Activated CD4-positive, CD25-positive, alpha-beta regulatory T cell treated with anti-CD3 and anti-CD28 coated beads, Interleukin-2, amount 50 U/mL, for 72 hours (primary cell): ENCODE results near the gene TSFM.
A peak's percentile ranks its signal among the peaks of the same experiment; 100 is the strongest.

Experiments
- DNase-seq: peaks from one replicate; pipeline ENCODE4 v3.0.0; 2021

The TSFM gene

DNA sequence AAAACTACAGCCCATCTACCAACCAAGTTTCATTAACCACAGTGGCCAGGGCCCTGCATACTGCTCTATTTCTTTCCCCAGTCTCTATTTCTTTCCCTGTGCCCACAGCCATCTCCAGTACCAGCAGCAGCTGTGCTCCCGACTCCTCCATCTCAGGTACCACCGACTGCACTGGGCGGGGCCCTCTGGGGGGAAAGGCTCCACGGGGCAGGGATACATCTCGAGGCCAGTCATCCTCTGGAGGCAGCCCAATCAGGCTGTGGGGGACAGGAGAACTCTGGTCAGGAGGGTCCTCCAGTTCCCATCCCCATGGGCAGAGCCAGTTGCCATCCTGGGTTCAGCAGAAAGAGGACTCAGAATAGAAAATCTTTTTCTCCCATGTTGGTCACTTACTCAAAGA lies 33.5 kb upstream of the TSFM start:
- no peak for DNase-seq

DNA sequence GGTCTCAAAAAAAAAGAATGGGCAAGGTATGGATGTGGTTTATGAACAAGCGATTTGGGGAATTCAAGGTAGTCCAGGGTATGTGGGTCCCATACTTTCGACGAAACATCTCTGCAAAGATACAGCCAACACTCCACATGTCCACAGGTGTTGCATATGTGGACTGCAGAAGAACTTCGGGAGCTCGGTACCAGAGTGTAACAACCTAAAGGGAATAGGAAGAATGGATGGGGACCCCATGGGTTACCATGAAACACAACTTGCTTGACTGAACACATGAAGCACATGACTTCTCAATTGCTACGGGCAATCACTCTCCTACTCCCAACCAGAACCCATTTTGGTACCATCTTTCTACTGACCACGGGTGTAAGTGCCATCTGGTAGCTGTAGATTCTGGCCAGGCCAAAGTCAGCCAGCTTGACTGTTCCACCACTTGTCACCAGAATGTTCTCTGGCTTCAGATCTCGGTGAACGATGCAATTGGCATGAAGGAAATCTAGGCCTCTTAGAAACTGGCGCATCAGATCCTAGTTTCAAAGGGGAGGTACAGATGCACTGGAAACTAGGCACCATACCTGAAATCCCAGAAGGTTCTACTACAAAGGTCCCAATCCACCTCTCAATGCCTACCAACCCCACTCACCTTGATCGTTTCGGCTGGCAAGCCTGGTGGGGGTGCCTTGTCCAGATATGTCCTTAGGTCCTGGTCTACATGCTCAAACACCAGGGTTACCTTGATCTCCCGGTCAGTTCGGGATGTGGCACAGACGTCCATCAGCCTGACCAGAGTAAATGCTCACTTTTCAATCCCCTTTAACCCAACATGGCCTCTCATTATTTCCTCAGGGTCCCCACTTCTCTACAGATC lies 31.8 kb upstream of the TSFM start:
- DNase-seq = no peak

DNA sequence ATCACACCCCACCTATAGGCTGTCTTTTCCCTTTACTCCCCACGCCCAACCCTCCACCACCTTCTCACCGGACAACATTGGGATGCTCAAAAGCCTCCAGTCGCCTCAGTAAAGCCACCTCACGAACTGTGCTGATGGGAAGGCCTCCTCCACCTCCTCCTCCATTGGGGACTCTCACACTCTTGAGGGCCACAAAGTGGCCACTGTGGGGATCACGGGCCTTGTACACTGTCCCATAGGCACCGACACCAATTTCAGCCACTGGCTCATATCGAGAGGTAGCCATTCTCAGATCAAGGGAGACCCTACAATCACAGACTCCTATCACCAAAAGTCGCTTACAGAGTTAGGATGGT lies 31.2 kb upstream of the TSFM start:
- no peak for DNase-seq

DNA sequence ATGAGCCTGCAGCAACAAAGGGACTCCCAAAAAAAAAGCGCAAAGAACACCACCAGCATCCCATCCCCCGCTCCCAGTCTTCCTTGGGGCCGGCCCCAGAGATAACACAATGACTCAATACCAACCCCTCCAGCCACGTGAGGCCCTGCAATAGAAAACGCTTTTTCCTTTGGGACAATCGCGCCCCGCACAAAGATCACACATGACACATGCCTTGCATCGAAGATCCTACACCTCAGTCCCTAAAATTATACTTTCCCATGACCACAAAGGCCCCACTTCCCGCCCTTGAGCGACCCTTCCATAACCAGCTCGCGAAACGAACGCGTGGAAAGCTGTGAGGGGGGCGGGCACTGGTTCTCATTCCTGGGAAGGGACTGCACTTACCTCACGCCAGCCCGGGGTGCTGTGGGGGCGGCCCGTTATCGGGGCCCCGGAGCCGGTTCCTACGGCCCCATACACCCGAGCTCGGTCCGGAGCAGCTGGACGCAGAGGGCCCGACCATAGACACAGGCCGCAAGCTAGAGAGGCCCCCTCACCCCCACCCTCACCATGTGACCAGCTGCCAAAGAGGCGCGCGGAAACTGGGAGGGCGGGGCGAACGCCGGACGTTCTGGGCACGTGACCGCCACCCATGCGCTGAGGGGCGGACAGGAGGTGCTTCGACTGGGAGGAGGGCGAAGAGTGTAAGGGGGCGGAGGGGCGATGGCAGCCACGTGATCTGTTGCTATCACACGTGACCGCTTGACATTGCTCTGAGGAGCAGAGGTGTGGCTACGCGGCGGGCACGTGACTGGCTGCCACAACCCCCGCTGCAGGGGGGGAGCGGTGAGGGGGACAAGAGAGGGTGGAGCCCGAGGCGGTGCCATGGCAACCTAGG lies 30.6 kb upstream of the TSFM start, which contains the start of gene CDK4:
CDK4 (minus strand) TSS at position 523 of the 880 bp plus-strand sequence. CDS start 593 bp downstream, outside the sequence.
- DNase-seq = peak; percentile 96

DNA sequence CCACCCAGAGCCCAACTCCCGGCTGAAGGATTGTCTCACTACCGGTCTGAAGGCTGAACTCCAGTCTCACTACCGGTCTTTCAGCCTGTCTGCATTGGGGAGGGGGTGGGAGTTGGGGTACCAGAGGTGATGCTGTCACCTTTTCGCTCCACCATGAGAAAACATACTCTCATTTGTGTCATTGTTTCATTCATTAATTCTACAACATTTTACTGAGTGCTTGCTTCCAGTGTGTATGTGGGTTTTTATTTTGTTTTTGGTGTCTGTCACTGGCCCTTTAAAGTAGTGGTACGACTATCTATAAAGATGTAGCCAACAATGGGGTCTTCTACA lies 30.0 kb upstream of the TSFM start:
- DNase-seq = no peak

DNA sequence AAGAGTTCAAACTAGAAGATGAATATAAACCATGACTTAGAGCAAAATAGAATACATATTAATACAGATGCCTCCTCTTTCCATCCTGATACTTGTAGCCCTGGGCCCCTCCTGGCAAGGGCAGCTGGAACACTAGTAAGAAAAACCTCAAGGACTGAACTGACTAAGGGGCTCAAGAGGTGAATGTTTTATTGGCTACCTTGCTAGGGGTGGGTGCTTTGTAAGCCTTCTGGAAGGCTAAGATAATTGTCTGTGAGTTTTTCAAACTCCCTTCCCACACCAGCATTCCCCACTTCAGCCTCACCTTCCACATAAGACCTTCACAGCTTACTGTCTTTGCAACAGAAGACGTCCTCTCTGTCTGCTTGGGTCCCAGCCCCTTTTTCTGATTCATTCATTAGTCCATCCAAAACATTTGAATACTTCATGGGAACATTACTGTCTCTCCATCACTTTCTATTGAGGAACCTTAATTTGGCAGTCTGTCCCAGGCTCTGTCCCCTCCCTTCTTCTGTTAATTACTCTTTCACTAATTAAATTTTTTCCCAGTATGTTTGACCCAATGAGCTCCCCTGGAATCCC lies 28.7 kb upstream of the TSFM start:
- DNase-seq = no peak

DNA sequence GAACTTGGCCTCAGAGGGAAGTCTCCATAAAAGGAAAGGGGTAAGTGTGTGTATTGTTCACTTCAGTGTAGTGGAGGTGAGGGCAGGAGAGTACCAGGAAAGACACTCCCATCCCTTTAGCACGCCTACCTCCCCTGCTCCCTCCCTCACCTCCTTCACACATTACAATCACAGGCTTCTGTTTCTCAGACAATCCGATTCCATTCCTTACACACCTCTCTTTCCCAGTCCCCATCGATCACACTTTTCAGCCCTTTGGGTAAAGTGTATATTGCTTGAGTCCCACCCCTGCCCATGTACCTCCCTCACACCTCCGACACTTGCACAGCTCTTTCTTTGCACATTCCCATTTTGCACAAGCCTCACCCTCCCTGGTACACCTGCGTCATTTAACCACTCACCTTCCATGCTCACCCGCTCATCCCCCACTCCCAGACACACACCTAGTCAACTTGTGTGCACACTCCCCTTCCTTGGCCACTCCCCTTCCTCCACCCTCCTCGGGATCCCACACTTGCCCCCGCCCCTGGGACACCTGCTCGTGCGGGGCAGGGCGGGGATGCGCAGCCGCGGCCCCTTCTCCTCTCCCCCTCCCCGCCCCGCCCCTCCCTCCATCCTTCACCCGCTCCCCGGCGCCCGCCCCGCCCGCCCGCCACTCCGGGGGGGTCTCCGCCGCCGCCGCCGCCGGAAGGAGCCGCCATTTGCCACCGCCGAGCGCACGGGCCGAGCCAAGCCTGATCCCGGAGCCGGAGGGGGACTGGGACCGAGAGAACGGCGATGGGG lies 28.0 kb upstream of the TSFM start, which contains the start of gene MARCHF9:
MARCHF9 (plus strand) TSS at position 693 of the 783 bp plus-strand sequence. CDS start 426 bp downstream, outside the sequence.
- DNase-seq = peak; percentile 77

DNA sequence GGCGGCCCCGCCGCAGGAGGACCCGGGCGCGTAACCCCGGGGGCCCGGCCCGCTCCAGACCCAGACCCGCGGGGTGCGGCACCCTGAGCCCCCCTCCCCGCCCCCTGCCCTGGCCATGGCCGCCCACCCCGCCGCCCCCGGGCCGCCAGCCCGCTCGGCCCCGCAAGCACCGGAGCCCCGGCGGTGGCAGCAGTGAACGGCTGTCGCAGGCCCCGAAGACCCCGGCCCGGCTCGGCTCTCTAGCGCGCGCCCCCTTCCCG lies 27.5 kb upstream of the TSFM start:
- no peak for DNase-seq

DNA sequence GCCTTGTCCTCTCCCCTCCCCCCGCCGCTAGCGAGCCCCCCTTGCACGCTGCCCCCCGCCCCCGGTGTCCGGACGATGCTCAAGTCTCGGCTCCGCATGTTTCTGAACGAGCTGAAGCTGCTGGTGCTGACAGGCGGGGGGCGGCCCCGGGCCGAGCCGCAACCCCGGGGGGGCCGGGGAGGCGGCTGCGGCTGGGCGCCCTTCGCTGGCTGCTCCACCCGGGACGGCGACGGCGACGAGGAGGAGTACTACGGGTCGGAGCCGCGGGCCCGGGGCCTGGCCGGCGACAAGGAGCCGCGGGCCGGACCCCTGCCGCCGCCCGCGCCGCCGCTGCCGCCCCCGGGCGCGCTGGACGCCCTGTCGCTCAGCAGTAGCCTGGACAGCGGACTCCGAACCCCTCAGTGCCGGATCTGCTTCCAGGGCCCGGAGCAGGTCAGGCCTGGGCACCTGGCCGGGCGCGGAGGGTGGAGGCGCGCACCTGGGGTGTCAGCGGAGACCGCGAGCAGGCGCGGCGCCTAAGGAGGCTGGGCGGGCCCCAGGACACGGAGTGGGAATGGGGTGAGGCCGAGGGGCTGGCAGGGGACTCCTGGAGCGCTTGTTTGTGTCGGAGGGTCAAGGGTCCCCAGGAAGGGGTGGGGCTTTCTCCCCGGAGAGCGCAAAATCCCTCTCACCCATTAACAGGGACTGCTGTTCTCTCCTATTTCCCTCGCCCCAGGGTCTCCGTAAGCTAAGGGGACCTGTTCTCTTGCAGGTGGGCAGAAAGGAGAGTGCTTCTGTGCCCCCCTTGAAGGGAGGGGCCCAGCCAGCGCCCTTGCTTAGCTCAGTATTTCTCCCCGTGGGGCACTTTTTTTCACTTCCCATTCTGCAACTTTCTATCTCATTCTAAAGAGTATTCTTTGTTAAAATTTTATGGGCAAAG lies 26.9 kb upstream of the TSFM start:
- no peak for DNase-seq

DNA sequence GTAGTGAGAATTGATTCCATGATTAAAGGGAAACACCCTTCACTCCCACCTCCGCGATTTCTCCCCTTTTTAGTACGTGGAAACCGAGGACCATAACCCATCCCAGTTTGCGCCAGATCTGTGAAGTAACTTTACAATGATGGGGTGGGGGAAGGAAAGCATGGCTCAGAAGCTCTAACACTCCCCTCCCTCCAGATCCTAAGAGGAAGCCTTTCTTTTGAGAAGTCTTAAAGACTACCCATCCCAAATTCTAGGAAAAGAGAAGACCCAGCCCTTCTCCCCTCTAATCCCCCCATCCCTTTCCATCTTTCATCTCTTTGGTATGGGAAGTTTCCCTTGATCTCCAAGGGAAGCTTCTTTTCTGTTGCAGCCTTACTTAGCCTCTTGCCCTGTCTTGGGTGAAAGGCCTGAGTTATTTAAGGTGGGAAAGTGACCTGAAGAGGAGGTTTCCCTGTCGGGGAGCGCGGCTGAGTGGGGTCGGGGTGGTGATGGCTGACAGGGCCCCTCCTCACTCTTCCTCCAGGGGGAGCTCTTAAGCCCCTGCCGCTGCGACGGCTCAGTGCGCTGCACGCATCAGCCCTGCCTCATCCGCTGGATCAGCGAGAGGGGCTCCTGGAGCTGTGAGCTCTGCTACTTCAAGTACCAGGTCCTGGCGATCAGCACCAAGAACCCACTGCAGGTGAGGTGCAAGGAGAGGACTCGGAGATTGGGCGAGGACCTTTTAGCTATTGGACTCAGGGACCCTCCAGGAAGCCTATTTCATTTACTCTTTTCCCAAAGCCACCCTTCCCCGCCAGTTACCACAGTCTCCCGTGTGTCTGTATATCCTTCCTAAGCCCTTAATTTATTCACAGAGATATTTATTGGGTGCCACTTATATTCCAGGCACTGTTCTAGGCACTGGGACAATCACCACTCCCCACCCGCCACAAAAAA lies 25.9 kb upstream of the TSFM start:
- DNase-seq = peak; percentile 71

DNA sequence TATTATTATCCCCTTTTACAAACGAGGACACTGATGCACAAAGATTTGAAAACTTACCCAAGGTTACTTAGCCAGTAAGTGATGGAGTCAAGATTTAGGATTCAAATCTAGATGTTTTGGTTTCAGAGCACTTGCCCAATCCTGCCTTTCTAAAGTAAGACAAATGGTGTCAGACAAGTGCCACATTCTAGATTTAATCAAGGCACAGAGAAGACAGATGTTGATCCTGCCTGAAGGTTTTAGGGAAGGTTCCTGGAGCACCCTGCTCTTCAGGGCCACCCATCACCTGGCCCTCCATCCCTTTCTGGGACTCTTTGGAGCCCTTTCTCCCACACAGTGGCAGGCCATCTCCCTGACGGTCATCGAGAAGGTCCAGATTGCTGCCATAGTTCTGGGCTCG lies 24.8 kb upstream of the TSFM start:
- no peak for DNase-seq

DNA sequence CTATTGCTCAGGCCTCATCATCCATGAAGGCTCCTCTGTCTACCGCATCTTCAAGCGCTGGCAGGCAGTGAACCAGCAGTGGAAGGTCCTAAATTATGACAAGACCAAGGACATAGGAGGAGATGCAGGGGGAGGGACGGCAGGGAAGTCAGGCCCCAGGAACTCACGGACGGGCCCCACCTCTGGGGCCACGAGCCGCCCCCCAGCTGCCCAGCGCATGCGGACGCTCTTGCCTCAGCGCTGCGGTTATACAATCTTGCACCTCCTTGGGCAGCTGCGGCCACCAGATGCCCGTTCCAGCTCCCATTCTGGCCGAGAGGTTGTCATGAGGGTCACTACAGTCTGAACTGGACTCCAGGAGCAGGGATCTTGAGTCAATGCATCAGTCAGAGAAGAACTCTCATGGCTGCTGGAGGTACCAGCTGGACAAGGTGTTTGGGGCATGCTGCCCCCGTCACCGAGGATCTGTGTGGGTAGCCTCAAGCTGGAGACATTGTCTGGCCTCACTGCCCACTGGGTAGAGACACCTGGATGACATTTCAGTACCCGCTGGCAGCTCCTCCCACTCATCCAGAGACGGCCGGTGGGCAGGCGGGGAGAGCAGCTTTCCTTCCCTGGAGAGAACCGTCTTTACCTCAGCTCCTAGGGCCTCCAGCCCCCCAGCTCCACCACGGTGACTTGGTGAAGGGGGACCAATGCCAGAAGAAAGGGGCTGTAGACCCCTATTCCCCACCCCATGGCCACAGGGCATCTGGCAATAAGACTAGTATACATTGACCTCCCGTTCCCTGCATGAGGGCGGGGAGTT lies 23.8 kb upstream of the TSFM start:
- DNase-seq = no peak

DNA sequence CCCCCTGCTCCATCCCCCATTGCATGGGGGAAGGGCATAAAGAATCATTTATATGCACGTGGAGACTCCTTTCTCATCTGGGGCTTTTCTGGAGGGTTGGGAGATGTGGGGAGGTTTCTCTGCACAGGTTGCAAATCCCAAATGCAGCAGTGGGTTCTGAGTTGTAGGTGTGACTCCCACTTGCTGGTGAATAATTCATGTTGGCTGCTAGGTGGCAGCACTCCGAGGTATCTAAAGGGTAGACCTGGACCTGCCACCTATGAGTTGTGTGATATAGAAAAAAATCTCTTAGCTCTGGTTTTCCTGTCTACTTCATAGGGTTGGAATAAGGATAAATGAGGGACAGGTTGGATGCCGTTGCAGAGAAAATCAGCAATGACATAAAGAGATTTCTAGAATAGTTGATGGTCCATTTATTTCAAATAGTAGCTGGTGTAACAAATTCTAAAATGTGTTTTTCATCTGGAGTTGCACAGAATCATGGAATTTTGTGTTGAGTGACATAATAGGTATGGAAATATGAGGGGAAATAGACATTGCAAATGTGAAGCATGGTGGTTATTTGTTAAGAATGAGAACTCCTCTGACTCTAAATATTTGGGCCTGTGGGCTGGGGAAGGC lies 23.1 kb upstream of the TSFM start:
- DNase-seq = no peak

DNA sequence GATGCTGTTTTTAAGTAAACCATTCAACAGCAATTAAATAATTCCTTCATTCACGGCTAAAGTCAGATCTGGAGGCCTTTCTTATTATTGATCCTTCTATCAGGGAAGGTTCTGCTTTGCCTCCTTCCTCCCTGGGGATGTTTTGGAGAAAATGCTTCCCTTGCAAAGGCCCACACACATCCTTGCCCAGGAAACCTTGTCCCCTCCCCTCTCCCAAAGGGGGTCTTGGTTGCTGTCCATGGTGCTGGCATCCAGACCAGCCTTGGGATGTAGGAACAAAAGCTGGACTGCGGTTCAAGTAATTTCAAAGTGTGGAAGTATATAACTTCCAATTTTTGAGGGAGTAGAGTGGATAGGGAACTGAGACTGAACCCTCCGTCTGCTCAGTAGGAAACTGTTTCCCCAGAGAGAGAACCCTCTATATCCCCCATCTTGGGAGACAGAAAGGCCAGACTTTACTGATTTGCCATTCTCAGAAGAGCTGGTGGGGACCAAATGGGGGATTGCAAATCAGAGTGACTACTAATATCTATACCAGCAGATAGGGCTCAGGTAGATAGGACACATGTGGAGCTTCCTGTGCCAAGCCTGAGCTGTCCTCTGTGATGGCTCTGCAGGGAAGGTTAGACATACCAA lies 22.1 kb upstream of the TSFM start:
- DNase-seq = no peak

DNA sequence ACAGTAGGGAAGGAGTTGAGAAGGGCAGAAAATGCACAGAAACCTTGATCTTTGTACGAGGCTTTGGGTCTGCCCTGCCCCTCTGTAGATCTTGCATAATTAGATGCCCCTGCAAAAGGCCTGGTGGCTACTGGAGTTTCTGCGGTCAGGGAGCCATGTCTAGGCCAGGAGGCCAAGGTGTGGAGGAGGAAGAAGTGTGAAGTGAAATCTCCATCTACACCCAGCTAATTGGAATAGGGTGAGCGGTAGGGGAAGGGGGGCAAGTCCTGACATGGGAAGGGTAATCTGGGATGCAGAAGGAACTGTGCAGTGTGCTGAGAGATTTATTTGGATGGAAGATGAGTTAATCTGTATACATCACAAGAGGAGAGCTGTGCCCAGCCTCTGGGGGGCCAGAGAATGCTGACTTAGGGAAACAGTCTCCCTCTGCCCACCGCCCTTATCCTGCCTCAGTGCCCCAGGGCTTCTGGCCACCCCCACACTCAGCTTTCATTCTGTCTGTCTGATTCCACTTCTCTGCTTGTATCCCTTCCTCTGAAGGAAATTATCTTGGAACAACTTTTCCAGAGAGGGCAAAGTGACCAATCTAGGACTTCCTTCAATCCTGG lies 21.1 kb upstream of the TSFM start:
- DNase-seq = no peak

DNA sequence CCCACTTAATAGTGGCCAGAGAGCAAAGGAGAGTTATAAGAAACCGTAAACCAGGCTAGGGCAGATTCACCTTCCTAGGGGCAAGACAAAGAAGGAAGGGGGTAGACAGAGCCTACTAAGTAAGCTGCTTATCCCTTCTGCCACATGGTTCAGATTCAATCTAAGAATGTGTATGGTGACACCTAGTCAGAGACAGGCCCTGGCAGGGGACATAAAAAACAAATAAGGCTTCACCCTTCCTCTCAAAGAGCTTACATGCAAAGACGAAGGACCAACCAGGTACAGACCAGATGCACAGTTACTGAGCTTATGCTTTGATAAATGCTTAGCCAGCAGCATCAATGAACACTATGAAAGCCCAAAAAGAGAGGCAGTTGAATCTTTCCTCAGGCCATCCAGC lies 20.1 kb upstream of the TSFM start:
- no peak for DNase-seq

DNA sequence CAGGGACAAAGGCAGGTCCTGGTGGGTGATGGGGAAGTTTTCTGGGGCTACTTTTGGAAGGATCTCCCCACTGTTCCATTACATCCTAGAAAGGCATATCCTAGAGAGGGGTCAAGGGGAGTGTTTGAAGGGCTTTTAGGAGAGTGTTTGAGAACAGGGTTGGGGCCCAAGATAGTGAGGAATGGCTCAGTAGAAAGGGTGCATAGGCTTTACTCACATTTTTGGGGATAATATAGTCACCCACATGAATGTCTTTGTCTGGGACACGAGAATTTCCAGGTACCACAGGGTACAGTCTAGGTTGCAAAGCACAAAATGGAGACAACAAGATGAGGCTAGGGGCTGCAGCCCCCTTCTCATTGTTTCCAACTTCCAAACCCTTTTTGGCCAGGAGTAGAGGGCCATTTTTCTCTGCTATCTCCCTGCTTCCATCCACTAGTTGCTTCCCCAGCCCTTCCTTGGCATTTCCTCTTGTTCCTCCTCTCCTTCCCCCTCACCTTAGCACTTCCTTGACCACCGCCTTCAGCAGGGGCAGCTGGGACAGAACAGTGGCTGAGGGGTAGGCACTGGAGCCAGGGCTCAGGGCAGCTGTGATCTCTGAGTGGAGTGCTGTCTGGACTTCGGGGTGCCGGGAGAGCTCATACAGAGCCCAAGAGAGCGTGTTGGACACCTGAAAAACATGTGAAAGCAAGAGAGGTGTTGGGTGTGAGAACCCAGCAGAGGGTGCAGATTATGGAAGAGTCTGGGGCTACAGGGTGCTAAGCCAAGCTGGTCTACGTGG lies 18.5 kb upstream of the TSFM start:
- no peak for DNase-seq

DNA sequence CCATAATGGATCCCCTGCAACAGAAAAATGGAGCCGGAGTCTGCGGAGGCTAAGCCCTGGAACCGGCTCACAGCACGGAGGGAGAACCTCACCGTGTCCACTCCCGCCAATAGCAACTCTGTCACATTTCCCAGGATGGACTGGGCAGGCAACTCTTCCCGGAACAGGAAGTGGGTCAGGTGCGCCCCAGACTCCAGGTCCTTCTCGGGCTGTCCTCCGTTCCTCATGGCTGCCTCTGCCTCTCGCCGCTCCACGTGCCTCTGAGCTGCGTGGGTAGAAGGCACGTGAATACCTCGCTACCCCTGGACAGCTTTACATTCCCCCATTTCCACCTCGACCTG lies 18.0 kb upstream of the TSFM start:
- no peak for DNase-seq
